Motor neuron (in vitro differentiated cells): Measurements from ENCODE around the gene RIPPLY1. TPM values are rescaled to one million over a fixed set of nuclear protein-coding genes. Genes with fewer than 3 reads are reported as not detected.

Experiments used
- ATAC-seq, 8 experiments: fragments of 200-7000 bp; cut with Tn5 transposase; replicated peaks in 6 of 8; 2 replicates each; pipeline ENCODE4 v1.8.0; 2021; ENCODE audit warnings: mild to moderate bottlenecking in 8 of 8, moderate library complexity in 8 of 8
- H3K27ac ChIP-seq, 2 donors: fragments of 250-450 bp; sonication (Bioruptor Pico); 2 replicates each; pipeline ENCODE4 v1.9.0; 2021; ENCODE audit warnings: antibody characterized with exemption in 2 of 2, mild to moderate bottlenecking in 2 of 2, moderate library complexity in 1 of 2
- H3K4me1 ChIP-seq, 2 donors: fragments of 250-450 bp; sonication (Bioruptor Pico); replicated peaks in 1 of 2; 2 replicates each; pipeline ENCODE4 v1.6.1; 2021; ENCODE audit warnings: antibody characterized with exemption in 2 of 2, mild to moderate bottlenecking in 2 of 2, moderate library complexity in 1 of 2
- H3K4me3 ChIP-seq, 5 donors: fragments of 250-450 bp; sonication (Bioruptor Pico); 2 replicates each; pipeline ENCODE4 v1.9.0; 2021; ENCODE audit warnings: antibody characterized with exemption in 5 of 5, mild to moderate bottlenecking in 5 of 5, moderate library complexity in 4 of 5
- WGBS, 10 experiments: fragments of 450-650 bp; shearing (Covaris generic); methylation state at CpG; one replicate each; pipeline ENCODE4 v1.0.0; 2022; 5-methylcytosine and 5-hydroxymethylcytosine counted together
- in situ Hi-C, 9 experiments: fragments of 400-800 bp; cut with MboI; loops; one replicate each; pipeline ENCODE4 v1.15.0; 2021; ENCODE audit warnings: low sequenced_read_pairs in 9 of 9, low pct_unique_long_range_greater_than_20kb in 2 of 9; ENCODE audit not compliant: unreplicated experiment in 9 of 9
- total RNA-seq, 8 experiments: library from RNA; unstranded; fragments of 300-600 nt; gene quantifications; 2 replicates each; pipeline versions ENCODE4 v1.2.3 to v1.2.4, GENCODE V29; 2022

Gene RIPPLY1
- total RNA-seq, 8 experiments from 2014 or later = 0.16 to 0.33 TPM; not detected in 6

GRCh38 chrX:106903856-106904528 lies 851 bp upstream of the RIPPLY1 start:
- no peak for ATAC-seq
- no peaks in the 10 kb centered on the region for H3K4me1 ChIP-seq
- no peak overlapping the region for H3K27ac ChIP-seq
- no peak overlapping the region for H3K4me3 ChIP-seq
- in situ Hi-C loops = no loop called here
- WGBS, 10 experiments = 35 to 100% (median 51%) methylated on average over 1 to 3 of the region's 5 CpGs; no CpG with 5 or more reads in 6 of the 10 experiments

DNA sequence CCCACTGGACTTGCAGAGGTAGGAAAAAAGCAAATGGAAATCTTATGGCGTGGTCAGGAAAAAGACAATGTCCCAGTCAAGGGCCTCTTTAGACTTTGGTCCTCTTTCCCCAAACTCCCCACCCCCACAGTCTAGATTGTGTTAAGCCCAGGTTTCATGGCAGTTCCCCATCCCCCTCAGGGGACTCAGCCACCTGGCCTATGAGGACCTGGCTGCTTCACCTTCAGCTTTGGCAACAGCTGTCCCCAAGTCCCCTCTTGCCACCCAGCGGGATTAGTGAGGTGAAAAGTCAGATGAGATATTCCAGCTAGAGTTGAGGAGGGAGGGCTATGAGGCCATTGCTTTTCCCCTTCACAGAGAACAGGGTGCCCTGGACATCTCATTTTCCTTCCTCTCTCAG lies 457 bp downstream of the RIPPLY1 start:
- Histone ChIP-seq H3K4me1 (no peaks in the 10 kb centered on the region), H3K4me3 (no peak overlapping the region), H3K27ac (no peak overlapping the region)
- WGBS, 10 experiments = 40 to 100% (median 86%) methylated on average over 1 of the region's 2 CpGs; no CpG with 5 or more reads in 7 of the 10 experiments
- no peak for ATAC-seq
- in situ Hi-C loops = no loop called here

DNA sequence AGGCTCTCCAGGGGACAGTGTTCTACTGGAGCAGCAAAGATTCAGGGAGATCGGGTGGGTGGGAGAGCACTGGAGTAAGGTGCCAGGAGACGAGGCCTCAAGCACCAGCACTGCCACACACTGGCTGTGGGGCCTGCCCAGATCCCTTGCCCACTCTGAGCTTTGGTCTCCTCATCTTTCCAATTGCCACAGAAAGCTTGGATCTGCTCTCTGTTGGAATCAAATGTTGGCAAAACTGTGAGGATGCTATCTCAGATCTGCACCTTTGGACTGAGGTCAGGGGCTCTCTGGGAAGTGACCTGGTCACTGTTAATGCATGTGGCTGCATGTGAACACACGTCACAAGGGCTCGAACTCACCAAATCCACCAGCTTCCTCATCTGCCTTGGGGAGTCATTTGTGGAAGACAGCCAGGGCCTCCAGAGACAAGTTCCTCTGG lies 1.3 kb downstream of the RIPPLY1 start:
- in situ Hi-C loops = no loop called here
- ATAC-seq = no peak
- Histone ChIP-seq H3K4me1 (no peaks in the 10 kb centered on the region), H3K4me3 (no peak overlapping the region), H3K27ac (no peak overlapping the region)
- 8% methylated on average over 2 of the region's 4 CpGs; no CpG with 5 or more reads in 9 of the 10 experiments for WGBS, 10 experiments

- in situ Hi-C loops = no loop called here
- Histone ChIP-seq H3K4me1 (no peaks in the 10 kb centered on the region), H3K4me3 (no peak overlapping the region), H3K27ac (no peak overlapping the region)
- ATAC-seq = no peak
- 55% methylated on average over 2 of the region's 3 CpGs; no CpG with 5 or more reads in 9 of the 10 experiments for WGBS, 10 experiments
Measured at GRCh38 chrX:106901341-106901740, 1.8 kb downstream of the RIPPLY1 start.

- ATAC-seq = no peak
- Histone ChIP-seq H3K4me3 (no peak overlapping the region), H3K27ac (no peak overlapping the region), H3K4me1 (no peaks in the 10 kb centered on the region)
- WGBS, 10 experiments = 60 to 100% methylated on average over 1 of the region's 1 CpG; no CpG with 5 or more reads in 8 of the 10 experiments
- in situ Hi-C loops = no loop called here
Measured at GRCh38 chrX:106899841-106900240, 3.3 kb downstream of the RIPPLY1 start.

GRCh38 chrX:106899276-106899675 lies 3.9 kb downstream of the RIPPLY1 start:
- WGBS, 10 experiments = 7 to 81% (median 31%) methylated on average over 1 to 2 of the region's 2 CpGs; no CpG with 5 or more reads in 4 of the 10 experiments
- ATAC-seq = no peak
- in situ Hi-C loops = no loop called here
- no peaks in the 10 kb centered on the region for H3K4me1 ChIP-seq
- no peak overlapping the region for H3K27ac ChIP-seq
- no peak overlapping the region for H3K4me3 ChIP-seq

GRCh38 chrX:106898462-106898861 lies 4.7 kb downstream of the RIPPLY1 start:
- peak in 3 of 8 experiments; percentile 45 to 63 (median 49) for ATAC-seq
- no peaks in the 10 kb centered on the region for H3K4me1 ChIP-seq
- no peak overlapping the region for H3K4me3 ChIP-seq
- no peak overlapping the region for H3K27ac ChIP-seq
- WGBS, 10 experiments = 14 to 60% (median 33%) methylated on average over 1 of the region's 1 CpG; no CpG with 5 or more reads in 7 of the 10 experiments
- in situ Hi-C loops = no loop called here

DNA sequence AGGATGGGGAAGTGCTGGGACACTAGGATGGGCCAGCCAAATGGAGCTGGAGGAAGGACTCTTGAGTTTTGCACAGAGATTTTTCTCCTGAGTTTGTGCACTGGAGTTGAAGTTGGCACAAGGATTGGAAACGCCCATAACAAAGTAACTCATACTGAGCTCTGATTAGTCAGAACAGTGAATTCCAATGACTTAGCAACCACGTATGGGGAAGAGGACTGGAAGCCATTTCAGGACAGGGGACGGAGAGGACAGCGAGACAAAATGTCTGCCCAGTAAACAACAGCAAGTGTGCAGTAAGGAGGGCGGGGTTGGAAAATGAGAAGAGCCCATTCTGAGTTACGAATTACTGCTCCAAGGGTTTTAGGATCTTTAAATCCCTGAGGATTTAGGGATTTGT lies 5.9 kb downstream of the RIPPLY1 start:
- Histone ChIP-seq H3K4me3 (no peak overlapping the region), H3K27ac (no peak overlapping the region), H3K4me1 (no peaks in the 10 kb centered on the region)
- WGBS, 10 experiments = 0 to 100% (median 43%) methylated on average over 1 to 6 of the region's 6 CpGs; no CpG with 5 or more reads in 5 of the 10 experiments
- in situ Hi-C loops = no loop called here
- ATAC-seq = peak in 1 of 8 experiments; percentile 27

DNA sequence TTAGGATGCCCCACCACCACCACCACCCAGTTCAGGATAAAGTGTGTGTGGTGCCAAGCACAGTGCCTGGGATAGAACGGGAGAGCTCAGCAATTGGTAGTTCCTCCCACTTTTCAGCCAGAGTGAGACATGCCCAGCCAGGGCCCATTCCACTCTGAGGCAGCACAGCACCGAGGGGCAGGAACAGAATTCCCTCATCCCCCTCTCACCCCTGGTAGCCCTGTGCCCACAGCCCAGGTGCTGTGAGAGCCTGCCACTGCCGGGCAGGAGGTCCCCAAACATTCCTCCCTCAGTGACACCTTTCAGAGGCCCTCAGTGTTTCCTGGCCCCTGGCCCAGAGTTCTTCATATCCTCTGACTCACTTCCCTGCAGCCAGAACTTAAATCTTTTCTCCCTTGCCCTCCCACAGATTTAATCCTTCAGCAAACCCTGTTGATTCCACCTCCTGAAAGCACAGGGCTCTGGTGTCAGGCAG lies 8.1 kb downstream of the RIPPLY1 start:
- in situ Hi-C loops = no loop called here
- Histone ChIP-seq H3K27ac (no peak overlapping the region), H3K4me1 (peaks cover 0 to 4% of the 10 kb centered on the region in 2 donors), H3K4me3 (no peak overlapping the region)
- peak in 3 of 8 experiments; percentile 16 to 54 (median 35) for ATAC-seq
- WGBS, 10 experiments = 10 to 59% methylated on average over 2 of the region's 3 CpGs; no CpG with 5 or more reads in 8 of the 10 experiments

GRCh38 chrX:106894392-106894909 lies 8.7 kb downstream of the RIPPLY1 start:
- 0 to 14% methylated on average over 1 to 3 of the region's 6 CpGs; no CpG with 5 or more reads in 8 of the 10 experiments for WGBS, 10 experiments
- Histone ChIP-seq H3K27ac (no peak overlapping the region), H3K4me1 (peaks cover 0 to 4% of the 10 kb centered on the region in 2 donors), H3K4me3 (no peak overlapping the region)
- ATAC-seq = peak; percentile 82 to 95 (median 85)
- in situ Hi-C loops = no loop called here

- 0 to 100% (median 31%) methylated on average over 1 to 6 of the region's 7 CpGs; no CpG with 5 or more reads in 6 of the 10 experiments for WGBS, 10 experiments
- no peak overlapping the region for H3K4me3 ChIP-seq
- in situ Hi-C loops = no loop called here
Measured at GRCh38 chrX:106891762-106892460, 11.2 kb downstream of the RIPPLY1 start.

GRCh38 chrX:106889468-106889867 lies 13.7 kb downstream of the RIPPLY1 start:
- Histone ChIP-seq H3K4me3 (no peak overlapping the region), H3K4me1 (peaks cover 0 to 4% of the 10 kb centered on the region in 2 donors), H3K27ac (no peak overlapping the region)
- in situ Hi-C loops = no loop called here
- no peak for ATAC-seq
- WGBS, 10 experiments = 50 to 100% (median 80%) methylated on average over 1 of the region's 1 CpG; no CpG with 5 or more reads in 7 of the 10 experiments

More at GRCh38 chrX:106891762-106892460, 11.2 kb downstream of the RIPPLY1 start:
- no peak overlapping the region for H3K27ac ChIP-seq
- H3K4me1 ChIP-seq = peaks cover 0 to 4% of the 10 kb centered on the region in 2 donors
- ATAC-seq = peak in 4 of 8 experiments; percentile 39 to 54 (median 43)

GRCh38 chrX:106875151-106875550 lies 28.0 kb downstream of the RIPPLY1 start:
- no peak for ATAC-seq
- Histone ChIP-seq H3K4me3 (no peak overlapping the region), H3K27ac (no peak overlapping the region), H3K4me1 (no peaks in the 10 kb centered on the region)
- in situ Hi-C loops = no loop called here
- WGBS, 10 experiments = 40 to 100% (median 50%) methylated on average over 1 of the region's 1 CpG; no CpG with 5 or more reads in 7 of the 10 experiments
